Mucosa of stomach (tissue), 1 donor: Measurements from ENCODE around the gene HEBP1.

Experiments
- H3K27me3 ChIP-seq: one replicate; pipeline ENCODE4 v1.7.0; 2013; ENCODE audit warnings: mild to moderate bottlenecking, low read length; ENCODE audit not compliant: control insufficient read depth, insufficient read depth
- H3K36me3 ChIP-seq: one replicate; pipeline ENCODE4 v1.7.0; 2013; ENCODE audit warnings: low read length; ENCODE audit not compliant: control insufficient read depth, insufficient read depth
- H3K4me1 ChIP-seq: one replicate; pipeline ENCODE4 v1.7.0; 2013; ENCODE audit warnings: mild to moderate bottlenecking, low read length; ENCODE audit not compliant: control insufficient read depth, insufficient read depth
- H3K4me3 ChIP-seq: one replicate; pipeline ENCODE4 v1.7.0; 2013; ENCODE audit warnings: low read length
- H3K9ac ChIP-seq: one replicate; pipeline ENCODE4 v1.7.0; 2013; ENCODE audit warnings: mild to moderate bottlenecking, low read length, moderate library complexity
- H3K9me3 ChIP-seq: one replicate; pipeline ENCODE4 v1.7.0; 2013; ENCODE audit warnings: mild to moderate bottlenecking, low read length, moderate library complexity; ENCODE audit not compliant: control insufficient read depth
- donor health status: Pancreatic carcinoma.

Gene HEBP1

GRCh38 chr12:12936983-12937491 lies 63.0 kb downstream of the HEBP1 start:
- H3K27me3 ChIP-seq, result no peaks in the 10 kb centered on the region
- H3K4me1 ChIP-seq, result no peaks in the 10 kb centered on the region
- no peaks in the 10 kb centered on the region for H3K9me3 ChIP-seq
- H3K36me3 ChIP-seq, result no peaks in the 10 kb centered on the region
- H3K4me3 ChIP-seq, result no peak overlapping the region
- no peak overlapping the region for H3K9ac ChIP-seq

- no peak overlapping the region for H3K4me3 ChIP-seq
- no peaks in the 10 kb centered on the region for H3K27me3 ChIP-seq
- no peak overlapping the region for H3K9ac ChIP-seq
- no peaks in the 10 kb centered on the region for H3K36me3 ChIP-seq
- H3K4me1 ChIP-seq, result no peaks in the 10 kb centered on the region
- no peaks in the 10 kb centered on the region for H3K9me3 ChIP-seq
Observed at GRCh38 chr12:12934556-12934955, 65.5 kb downstream of the HEBP1 start.

- Histone ChIP-seq H3K9me3 (no peaks in the 10 kb centered on the region), H3K4me3 (no peak overlapping the region)
Observed at GRCh38 chr12:12933742-12934141, 66.3 kb downstream of the HEBP1 start.

DNA sequence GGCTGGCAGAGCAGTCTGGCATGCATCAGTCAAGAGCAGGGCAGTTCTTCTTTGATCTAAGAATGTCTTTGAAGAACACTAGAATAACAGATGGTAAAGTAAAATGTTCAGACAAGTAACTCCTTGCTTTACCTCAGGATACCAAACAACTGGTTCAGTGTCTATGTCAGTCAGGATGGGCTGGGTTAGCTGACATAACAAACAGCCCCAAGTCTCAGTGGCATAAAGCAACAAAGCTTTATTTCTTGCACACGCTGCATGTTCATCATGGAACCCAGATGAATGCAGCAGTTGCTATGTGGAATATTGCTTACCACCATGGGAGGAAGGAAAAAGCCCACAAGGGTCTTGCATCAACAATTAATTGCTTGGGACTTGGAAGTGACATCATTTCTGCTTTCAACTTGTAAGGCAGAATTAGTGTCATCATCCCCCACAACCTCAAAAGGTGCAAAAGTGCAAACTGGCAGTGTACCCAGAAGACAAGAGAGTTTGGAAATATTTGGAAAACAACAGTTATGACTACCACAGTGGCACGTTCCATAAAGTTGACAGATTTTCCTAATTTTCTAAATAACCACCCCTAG lies 69.3 kb downstream of the HEBP1 start:
- H3K4me3 ChIP-seq, result no peak overlapping the region
- H3K9ac ChIP-seq, result no peak overlapping the region
- H3K4me1 ChIP-seq, result peaks cover 7% of the 10 kb centered on the region
- H3K9me3 ChIP-seq, result no peaks in the 10 kb centered on the region
- H3K36me3 ChIP-seq, result no peaks in the 10 kb centered on the region
- no peaks in the 10 kb centered on the region for H3K27me3 ChIP-seq

More at GRCh38 chr12:12933742-12934141, 66.3 kb downstream of the HEBP1 start:
- no peaks in the 10 kb centered on the region for H3K4me1 ChIP-seq
- H3K36me3 ChIP-seq, result no peaks in the 10 kb centered on the region
- no peak overlapping the region for H3K9ac ChIP-seq
- no peaks in the 10 kb centered on the region for H3K27me3 ChIP-seq

- H3K9ac ChIP-seq, result no peak overlapping the region
- H3K36me3 ChIP-seq, result no peaks in the 10 kb centered on the region
- no peak overlapping the region for H3K4me3 ChIP-seq
- no peaks in the 10 kb centered on the region for H3K27me3 ChIP-seq
- H3K4me1 ChIP-seq, result peaks cover 7% of the 10 kb centered on the region
- no peaks in the 10 kb centered on the region for H3K9me3 ChIP-seq
Observed at GRCh38 chr12:12929696-12930095, 70.4 kb downstream of the HEBP1 start.

DNA sequence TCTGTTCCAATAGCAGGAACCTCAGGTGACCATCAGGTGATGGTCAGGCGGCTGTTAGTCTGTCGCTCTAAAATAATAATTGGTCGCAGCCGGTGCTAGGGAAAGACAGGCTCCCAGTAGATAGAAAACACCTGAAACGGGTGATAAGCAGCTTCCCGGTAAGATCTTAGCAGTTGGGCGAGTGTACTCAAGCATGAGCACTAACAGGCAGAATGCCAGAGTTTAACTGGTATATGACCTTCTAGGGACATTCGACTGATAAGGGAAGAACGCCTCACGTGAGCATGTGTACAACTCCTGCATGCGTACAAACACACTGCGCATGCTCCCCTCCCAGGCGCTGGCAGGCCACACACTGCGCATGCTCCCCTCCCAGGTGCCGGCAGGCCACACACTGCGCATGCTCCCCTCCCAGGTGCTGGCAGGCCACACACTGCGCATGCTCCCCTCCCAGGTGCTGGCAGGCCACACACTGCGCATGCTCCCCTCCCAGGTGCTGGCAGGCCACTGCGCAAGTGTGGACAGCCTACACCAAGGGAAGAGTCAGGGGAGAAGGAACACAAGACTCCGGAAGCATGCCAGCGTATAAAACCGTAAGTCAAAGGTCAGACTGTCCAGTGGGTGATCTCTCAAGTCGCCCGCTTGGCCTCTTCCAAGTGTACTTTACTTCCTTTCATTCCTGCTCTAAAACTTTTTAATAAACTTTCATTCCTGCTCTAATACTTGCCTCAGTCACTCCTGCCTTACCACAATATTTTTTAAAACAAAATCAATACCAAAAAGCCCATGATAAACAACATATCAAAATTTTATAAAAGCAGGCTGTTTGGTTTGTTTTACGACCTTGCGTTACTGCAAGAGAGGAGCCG lies 72.6 kb downstream of the HEBP1 start:
- Histone ChIP-seq H3K4me1 (peaks cover 7% of the 10 kb centered on the region), H3K36me3 (no peaks in the 10 kb centered on the region), H3K9ac (peak overlapping the region; percentile 67), H3K9me3 (no peaks in the 10 kb centered on the region), H3K27me3 (no peaks in the 10 kb centered on the region), H3K4me3 (peak overlapping the region; percentile 53)

DNA sequence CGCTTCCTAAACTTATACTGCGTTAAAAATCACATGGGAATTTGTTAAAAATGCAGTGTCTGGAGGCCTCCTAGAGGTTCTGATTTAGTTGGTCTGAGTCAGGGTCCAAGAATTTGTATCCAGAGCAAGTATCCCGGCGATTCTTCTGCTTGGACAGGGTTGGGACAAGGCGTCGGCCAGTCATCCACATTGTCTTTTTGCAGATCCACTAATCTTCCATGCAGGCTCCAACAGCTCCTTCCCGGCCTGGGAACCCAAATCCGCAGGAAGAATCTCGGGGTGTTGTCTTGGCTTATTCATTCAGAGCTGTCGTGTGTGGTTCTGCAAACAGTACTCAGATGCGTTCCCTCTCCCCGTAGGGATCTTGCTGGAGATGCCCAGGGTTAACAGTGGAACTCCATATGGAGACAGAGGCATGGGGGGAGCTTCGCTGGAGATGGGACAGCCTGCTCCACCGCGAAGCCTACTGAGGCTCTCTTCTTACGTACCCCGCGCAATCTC lies 73.4 kb downstream of the HEBP1 start:
- Histone ChIP-seq H3K36me3 (no peaks in the 10 kb centered on the region), H3K27me3 (no peaks in the 10 kb centered on the region), H3K9ac (peak overlapping the region; percentile 36), H3K4me1 (peaks cover 7% of the 10 kb centered on the region), H3K9me3 (no peaks in the 10 kb centered on the region), H3K4me3 (no peak overlapping the region)

GRCh38 chr12:12925388-12925787 lies 74.7 kb downstream of the HEBP1 start:
- Histone ChIP-seq H3K9me3 (no peaks in the 10 kb centered on the region), H3K36me3 (no peaks in the 10 kb centered on the region), H3K4me3 (no peak overlapping the region), H3K27me3 (no peaks in the 10 kb centered on the region), H3K9ac (no peak overlapping the region), H3K4me1 (peaks cover 7% of the 10 kb centered on the region)
